Measurements from ENCODE around the gene NAALADL2. TPM values are rescaled to one million over a fixed set of nuclear protein-coding genes. Genes with fewer than 3 reads are reported as not detected.

NAALADL2 gene
- total RNA-seq, 1 donor from 2014 or later: 11.5 TPM

DNA sequence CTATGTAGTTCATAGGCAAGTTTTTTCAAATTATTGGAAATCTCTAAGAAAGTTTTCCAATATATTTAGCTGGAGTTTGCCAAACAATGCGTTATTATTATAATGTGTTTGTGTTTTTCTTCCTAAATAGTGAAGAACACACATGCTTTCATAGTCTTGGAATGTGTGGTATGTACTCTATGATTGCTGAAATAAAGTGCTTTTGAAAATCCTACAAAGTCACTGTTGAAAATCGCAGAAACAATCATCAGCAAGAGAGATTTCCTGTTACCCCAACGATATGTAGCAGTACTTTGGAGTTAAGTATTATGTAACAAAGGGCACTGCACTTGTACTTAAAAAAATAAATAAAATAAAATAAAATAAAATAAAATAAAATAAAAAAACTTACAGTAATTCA lies 796.2 kb downstream of the NAALADL2 start:
- no peaks in the 10 kb centered on the region for H3K36me3 ChIP-seq
- H3F3A ChIP-seq (ENCODE audit: low read depth): no peaks in the 10 kb centered on the region
- no peaks in the 10 kb centered on the region for H4K20me1 ChIP-seq (ENCODE audit: low read depth)
- no peak overlapping the region for H3K27ac ChIP-seq
- no peak overlapping the region for H3K4me3 ChIP-seq
- H3K9ac ChIP-seq: no peak overlapping the region
- H3K27me3 Mint-ChIP-seq (ENCODE audit: insufficient read depth, low read depth): no peaks in the 10 kb centered on the region
- H3K4me2 ChIP-seq: no peak overlapping the region
- H3K9me3 ChIP-seq (ENCODE audit: low read depth): no peaks in the 10 kb centered on the region
- H3K27me3 ChIP-seq: no peaks in the 10 kb centered on the region
- H3K4me3 Mint-ChIP-seq: no peak overlapping the region
- no peak overlapping the region for H2AFZ ChIP-seq (replicated peaks)
- peaks cover 18% of the 10 kb centered on the region for H3K4me1 Mint-ChIP-seq
- peaks cover 4% of the 10 kb centered on the region for H3K36me3 Mint-ChIP-seq
- no peak for DNase-seq (ENCODE audit: low spot score)
- TF ChIP-seq EZH2 (IDR thresholded peaks at IDR 0.05) (no peak), EZH2phosphoT487 (IDR thresholded peaks at IDR 0.05) (no peak)
- TF ChIP-seq, protein P1, sequence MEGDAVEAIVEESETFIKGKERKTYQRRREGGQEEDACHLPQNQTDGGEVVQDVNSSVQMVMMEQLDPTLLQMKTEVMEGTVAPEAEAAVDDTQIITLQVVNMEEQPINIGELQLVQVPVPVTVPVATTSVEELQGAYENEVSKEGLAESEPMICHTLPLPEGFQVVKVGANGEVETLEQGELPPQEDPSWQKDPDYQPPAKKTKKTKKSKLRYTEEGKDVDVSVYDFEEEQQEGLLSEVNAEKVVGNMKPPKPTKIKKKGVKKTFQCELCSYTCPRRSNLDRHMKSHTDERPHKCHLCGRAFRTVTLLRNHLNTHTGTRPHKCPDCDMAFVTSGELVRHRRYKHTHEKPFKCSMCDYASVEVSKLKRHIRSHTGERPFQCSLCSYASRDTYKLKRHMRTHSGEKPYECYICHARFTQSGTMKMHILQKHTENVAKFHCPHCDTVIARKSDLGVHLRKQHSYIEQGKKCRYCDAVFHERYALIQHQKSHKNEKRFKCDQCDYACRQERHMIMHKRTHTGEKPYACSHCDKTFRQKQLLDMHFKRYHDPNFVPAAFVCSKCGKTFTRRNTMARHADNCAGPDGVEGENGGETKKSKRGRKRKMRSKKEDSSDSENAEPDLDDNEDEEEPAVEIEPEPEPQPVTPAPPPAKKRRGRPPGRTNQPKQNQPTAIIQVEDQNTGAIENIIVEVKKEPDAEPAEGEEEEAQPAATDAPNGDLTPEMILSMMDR (IDR thresholded peaks at IDR 0.05): no peak
- no peak overlapping the region for H3K27ac Mint-ChIP-seq
- no peaks in the 10 kb centered on the region for H3K79me2 ChIP-seq (ENCODE audit: low read depth)
- no peaks in the 10 kb centered on the region for H3K4me1 ChIP-seq
- H3K9me3 Mint-ChIP-seq: peaks cover 7% of the 10 kb centered on the region

DNA sequence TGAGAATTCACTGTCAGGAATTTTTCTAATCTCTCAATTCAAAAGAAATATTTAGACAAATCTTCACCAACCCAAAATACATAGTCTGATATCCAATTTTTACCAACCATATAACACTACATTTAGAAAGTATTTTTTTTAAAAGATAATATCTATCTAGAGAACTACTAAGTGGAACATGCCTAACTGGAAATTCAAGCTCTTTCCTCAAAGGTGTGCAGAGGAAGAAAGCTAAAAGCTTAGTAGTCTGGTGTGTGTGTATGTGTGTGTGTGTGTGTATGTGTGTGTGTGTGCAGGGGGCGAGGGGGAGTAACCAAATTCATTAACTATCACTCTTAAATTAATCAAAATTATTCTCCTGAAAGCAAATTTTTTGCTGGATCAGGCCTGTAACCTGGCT lies 797.3 kb downstream of the NAALADL2 start:
- H3K4me1 ChIP-seq: no peaks in the 10 kb centered on the region

DNA sequence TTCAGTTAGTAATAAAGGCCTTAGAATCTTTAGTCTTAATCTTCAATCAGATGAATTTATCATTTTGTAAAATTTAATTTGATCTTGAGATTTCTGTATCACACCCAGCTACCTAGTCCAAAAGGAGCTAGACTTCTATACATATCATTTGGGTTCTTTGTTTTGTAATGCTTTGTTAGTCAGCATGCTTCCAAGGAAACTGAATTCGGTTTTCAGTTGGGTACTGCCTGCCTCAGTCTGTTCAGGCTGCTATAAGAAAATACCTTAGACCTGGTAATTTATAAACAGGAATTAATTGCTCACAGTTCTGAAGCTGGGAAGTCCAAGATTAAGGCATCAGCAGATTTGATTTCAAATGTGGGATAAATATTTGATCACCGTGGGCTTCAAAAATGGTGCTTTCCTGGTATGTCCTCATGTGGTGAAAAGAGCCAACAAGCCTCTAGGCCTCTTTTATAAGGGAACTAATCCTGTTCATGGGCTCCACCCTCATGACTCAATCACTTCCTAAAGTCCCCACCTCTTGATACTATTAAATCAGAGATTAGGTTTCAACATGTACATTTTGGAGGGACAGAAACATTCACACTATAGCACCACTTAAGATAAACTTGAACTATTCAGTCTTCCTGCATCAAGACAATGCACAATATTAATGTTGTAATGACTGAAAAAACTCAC lies 800.7 kb downstream of the NAALADL2 start:
- Histone ChIP-seq H3K27ac (no peak overlapping the region), H3K4me2 (no peak overlapping the region), H3K4me3 (no peak overlapping the region), H3K79me2 (ENCODE audit: low read depth) (no peaks in the 10 kb centered on the region), H3K36me3 (no peaks in the 10 kb centered on the region), H4K20me1 (ENCODE audit: low read depth) (no peaks in the 10 kb centered on the region), H2AFZ (replicated peaks) (peak overlapping the region; percentile 32), H3K9ac (no peak overlapping the region), H3K9me3 (ENCODE audit: low read depth) (no peaks in the 10 kb centered on the region), H3F3A (ENCODE audit: low read depth) (no peaks in the 10 kb centered on the region), H3K4me1 (no peaks in the 10 kb centered on the region), H3K27me3 (no peaks in the 10 kb centered on the region)
- Mint-ChIP-seq H3K27ac (no peak overlapping the region), H3K9me3 (peaks cover 8% of the 10 kb centered on the region), H3K27me3 (ENCODE audit: insufficient read depth, low read depth) (no peaks in the 10 kb centered on the region), H3K36me3 (peaks cover 4% of the 10 kb centered on the region), H3K4me1 (peaks cover 3% of the 10 kb centered on the region), H3K4me3 (no peak overlapping the region)
- TF ChIP-seq, protein P1 (IDR thresholded peaks at IDR 0.05): no peak
- TF ChIP-seq EZH2 (IDR thresholded peaks at IDR 0.05): no peak
- no peak for TF ChIP-seq EZH2phosphoT487 (IDR thresholded peaks at IDR 0.05)
- DNase-seq (ENCODE audit: low spot score): no peak

More for the DNA sequence above, 797.3 kb downstream of the NAALADL2 start:
- H3K4me3 ChIP-seq: no peak overlapping the region
- no peak overlapping the region for H3K9ac ChIP-seq
- H3K36me3 ChIP-seq: no peaks in the 10 kb centered on the region
- Mint-ChIP-seq H3K36me3 (peaks cover 4% of the 10 kb centered on the region), H3K9me3 (peaks cover 8% of the 10 kb centered on the region), H3K4me3 (no peak overlapping the region), H3K4me1 (peaks cover 18% of the 10 kb centered on the region), H3K27me3 (ENCODE audit: insufficient read depth, low read depth) (no peaks in the 10 kb centered on the region), H3K27ac (no peak overlapping the region)
- no peaks in the 10 kb centered on the region for H3K79me2 ChIP-seq (ENCODE audit: low read depth)
- H3K9me3 ChIP-seq (ENCODE audit: low read depth): no peaks in the 10 kb centered on the region
- no peak overlapping the region for H2AFZ ChIP-seq (replicated peaks)
- no peaks in the 10 kb centered on the region for H4K20me1 ChIP-seq (ENCODE audit: low read depth)
- H3K27ac ChIP-seq: no peak overlapping the region
- H3K27me3 ChIP-seq: no peaks in the 10 kb centered on the region
- TF ChIP-seq EZH2 (IDR thresholded peaks at IDR 0.05): no peak
- TF ChIP-seq, protein P1 (IDR thresholded peaks at IDR 0.05): no peak
- no peak for TF ChIP-seq EZH2phosphoT487 (IDR thresholded peaks at IDR 0.05)
- H3F3A ChIP-seq (ENCODE audit: low read depth): no peaks in the 10 kb centered on the region
- no peak overlapping the region for H3K4me2 ChIP-seq
- no peak for DNase-seq (ENCODE audit: low spot score)

Data from neural progenitor cell (in vitro differentiated cells).